ENCODE data around the gene TMED5. TPM values are rescaled to one million over a fixed set of nuclear protein-coding genes. Genes with fewer than 3 reads are reported as not detected.
"Not testable (repeated sequence)": the region's sequence is repeated elsewhere in the genome, so short reads cannot be mapped to it uniquely, and the experiment has no call there.

TMED5 gene
- total RNA-seq: 44.0 TPM

DNA sequence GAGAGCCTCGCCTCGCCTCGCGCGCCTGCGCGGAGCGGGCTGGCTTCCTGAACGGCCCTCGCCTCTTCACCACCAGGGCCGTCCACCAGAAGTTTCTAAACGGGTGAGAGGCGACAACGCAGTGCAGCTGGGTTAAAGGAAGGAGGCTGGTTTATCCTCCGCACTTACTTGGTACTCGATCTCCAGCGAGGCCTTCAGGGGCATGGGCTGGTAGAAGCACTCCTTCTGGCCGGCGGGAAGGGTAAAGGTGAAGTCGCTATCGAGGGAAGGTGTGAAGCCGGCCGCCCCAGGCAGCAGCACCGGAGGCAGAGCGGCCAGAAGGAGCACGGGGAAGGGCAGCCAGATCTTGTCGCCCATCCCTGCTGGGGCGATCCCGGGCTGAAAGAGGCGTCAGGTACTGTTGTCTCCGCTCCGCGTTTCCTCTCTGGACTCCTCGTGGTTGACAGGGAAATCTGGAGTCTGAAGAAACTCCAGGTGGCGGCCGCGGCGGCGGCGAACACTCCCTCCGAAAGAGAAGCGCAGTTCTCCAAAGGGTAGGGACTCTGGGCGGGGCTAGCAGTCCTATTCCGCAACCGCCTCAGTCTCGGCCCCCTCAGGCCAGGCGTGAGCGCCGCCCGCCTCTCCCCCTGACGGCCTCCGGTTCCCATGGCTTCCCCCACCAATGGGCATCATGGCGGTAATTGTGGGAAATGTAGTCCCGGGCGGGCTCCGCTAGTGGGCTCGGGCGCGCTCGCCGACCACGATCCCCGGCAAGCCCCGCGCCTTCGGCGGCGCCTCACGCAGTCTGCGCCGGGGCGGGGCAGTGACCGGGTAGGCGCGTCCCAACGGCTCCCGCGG is at the start of gene TMED5:
TSS of gene TMED5 (minus strand) at position 528 of the 837 bp plus-strand sequence. CDS start at position 357, 171 bp downstream.
- DNase-seq: peak; percentile 98

DNA sequence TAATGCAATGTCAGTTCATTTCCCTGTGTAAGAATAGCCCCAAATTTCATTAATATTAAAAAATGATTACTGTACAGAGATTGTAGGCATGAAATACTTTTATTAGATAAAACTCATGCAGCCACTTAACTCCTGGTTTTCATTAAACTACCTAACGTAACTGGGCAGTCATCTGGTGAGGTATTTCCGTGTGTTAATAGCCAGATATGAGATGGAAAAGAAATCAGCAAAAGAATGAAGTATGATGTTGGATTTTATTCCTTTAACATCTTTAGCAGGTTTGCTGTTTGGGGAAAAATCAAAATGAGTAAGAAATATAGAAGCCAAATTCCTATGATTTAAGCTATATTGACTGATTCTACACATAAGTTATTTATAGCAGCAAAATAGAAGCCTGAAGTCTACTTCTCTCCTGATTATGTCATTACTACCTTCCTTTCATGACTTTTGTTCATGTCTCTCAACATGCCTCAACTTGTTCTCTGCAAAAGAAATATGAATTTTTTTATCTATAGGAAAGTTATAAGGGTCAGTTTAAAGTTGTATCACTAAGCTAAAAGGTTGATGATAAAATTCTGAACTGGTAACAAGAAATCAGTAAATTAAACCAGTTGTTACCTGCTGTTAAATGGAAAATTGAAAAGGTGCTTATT is 42.9 kb upstream of the TMED5 start:
- no peak for DNase-seq

DNA sequence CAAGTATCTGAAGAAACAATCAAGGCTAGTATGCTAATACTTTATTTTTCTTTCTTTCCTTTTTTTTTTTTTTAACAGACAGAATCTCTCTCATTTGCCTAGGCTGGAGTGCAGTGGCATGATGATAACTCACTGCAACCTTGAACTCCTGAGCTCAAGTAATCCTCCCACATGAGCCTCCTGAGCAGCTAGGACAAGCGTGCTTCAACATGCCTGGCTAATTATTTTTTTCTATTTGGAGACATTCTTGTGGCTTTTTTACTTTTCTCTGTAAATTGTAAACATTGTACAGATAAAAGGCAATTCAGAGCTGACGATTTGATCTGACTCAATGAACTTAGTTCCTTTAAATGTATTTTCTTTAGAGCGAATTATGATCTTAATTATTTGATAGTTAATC is 41.7 kb upstream of the TMED5 start:
- DNase-seq: no peak

DNA sequence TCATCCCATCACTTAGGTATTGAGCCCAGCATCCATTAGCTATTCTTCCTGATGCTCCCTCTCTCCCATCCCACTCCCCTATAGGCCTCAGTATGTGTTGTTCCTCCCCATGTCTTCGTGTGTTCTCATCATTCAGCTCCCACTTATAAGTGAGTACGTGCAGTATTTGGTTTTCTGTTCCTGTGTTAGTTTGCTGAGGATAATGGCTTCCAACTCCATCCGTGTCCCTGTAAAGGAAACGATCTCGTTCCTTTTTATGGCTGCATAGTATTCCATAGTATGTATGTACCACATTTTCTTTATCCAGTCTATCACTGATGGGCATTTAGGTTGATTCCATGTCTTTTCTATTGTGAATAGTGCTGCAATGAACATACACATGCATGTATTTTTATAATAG is 40.5 kb upstream of the TMED5 start:
- DNase-seq: not testable (repeated sequence)

DNA sequence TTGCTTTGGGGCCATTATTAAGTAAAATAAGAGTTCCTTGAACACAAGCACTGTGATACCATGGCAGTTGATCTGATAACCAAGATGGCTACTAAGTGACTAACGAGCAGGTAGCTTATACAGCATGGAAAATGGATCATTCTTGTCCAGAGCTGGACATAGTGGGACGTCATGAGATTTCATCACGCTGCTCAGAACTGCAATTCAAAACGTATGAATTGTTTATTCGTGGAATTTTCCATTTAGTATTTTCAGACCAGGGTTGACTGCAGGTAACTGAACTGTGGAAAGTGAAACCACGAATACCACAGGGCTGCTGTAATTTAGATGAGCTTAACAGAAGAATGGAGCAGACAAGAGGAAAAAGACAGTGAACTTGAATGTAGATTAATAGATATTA is 39.2 kb upstream of the TMED5 start:
- no peak for DNase-seq

DNA sequence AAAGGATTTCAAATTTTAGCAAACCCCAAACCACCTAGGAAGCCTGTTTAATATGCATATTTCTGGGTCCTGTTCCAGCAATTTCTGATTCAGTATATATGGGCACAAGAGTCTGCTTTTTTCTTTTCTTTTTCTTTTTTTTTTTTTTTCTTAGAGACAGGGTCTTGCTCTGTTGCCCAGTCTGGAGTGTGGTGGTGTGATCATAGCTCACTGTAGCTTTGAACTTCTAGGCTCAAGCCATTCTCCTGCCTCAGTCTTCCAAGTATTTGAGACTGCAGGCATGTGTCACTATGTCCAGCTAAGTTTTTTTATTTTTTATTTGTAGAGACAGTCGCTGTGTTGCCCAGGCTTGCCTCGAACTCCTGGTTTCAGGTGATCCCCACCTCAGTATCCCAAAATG is 35.1 kb upstream of the TMED5 start:
- no peak for DNase-seq

DNA sequence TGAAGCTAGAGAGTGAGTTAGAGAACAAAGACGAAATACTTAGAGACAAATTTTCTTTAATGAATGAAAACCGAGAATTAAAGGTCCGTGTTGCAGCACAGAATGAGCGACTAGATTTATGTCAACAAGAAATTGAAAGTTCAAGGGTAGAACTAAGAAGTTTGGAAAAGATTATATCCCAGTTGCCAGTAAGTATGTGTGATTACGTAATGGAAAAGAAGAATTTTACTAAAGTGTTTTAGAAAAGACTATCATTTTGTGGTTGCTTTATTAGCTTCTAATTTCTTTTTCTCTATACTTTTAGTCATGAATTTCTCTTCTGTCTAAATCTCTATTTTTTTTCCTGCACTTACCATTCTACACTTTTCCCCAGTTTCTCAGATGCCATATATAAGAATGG is 27.0 kb upstream of the TMED5 start:
- no peak for DNase-seq

DNA sequence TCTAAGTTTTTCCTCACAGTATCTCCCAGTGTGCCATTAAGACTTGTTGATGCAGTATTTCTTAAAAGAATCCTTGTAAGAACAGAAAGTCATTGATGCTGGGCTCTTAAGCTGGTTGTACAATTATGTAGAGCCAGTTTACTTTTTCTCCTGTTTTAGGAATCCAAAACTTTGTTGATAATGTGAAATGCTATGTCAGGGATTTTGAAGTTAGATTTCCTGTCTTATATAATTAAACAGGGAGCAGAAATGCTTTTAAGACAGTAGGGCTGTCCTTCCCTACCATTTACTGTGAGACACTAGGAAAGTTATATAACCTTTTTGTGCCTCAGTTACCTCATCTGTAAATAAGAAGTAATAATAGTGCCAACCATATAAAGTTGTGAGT is 26.3 kb upstream of the TMED5 start:
- DNase-seq: no peak

DNA sequence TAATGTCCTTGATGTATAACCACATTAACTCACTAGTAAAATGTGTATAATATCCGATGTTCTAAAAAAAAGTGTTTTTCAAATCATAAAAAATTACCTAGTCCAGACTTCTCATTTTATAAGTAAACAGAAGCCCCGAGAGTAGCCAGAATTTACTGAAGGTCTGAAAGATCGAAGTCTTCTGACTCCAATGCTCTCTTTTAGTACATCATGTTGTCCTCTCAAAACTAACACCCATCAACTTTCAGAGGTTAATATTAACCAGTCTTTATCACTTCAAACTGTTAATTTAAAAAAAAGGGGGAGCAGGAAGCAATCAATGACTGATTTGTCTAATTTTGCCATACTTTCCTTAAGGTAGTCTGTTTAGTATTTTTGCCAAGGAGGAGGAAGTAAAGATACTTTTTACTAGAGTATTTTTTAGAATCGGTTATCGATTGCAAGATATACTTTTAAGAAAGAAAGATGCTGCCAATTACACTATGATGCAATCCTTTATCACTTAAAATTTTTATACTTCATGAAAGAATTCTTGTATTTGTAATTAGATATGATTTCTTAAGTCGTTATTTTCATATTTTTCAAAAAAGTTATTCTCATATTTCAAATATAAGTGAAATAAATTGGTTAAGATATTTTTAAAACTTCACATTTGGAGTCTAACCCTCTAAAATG is 25.8 kb upstream of the TMED5 start:
- DNase-seq: no peak

DNA sequence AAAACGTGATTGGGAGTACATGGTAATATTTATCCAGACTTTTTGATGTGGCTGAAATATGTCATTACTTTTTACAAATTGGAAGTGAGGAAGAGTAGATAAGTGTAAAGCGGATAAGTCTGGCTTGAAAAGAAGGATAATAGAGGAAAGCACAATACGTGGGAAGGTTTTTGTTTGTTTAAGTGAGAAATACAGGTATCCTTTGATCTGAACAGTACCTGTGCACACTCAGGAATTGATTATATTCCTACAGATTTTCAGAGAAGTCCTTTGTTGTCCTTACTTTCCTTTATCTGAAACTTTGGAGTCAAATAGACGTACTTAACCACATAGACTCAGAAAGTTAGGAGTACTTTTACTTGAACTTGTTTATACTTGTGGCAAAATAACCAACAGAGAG is 20.5 kb upstream of the TMED5 start:
- DNase-seq: no peak

DNA sequence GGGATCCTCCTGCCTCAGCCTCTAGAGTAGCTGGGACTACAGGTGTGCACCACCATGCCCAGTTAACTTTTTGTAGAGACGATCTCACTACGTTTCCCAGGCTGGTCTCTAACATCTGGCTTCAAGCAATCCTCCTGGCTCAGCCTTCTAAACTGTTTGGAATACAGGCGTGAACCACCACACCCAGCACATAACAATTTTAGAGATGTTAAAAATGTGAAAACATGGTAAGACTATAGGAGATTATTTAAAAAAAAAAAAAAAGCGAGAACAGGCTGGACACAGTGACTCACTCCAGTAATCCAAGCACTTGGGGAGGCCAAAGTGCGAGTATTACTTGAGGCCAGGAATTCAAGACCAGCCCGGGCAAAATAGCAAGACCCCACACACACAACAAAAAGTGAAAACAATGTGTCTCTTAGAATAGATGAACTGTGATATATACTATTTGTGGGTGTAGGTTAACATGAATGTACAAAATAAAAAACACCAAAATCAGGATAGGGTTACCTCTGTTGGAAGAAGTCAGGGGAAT is 19.9 kb upstream of the TMED5 start:
- no peak for DNase-seq

DNA sequence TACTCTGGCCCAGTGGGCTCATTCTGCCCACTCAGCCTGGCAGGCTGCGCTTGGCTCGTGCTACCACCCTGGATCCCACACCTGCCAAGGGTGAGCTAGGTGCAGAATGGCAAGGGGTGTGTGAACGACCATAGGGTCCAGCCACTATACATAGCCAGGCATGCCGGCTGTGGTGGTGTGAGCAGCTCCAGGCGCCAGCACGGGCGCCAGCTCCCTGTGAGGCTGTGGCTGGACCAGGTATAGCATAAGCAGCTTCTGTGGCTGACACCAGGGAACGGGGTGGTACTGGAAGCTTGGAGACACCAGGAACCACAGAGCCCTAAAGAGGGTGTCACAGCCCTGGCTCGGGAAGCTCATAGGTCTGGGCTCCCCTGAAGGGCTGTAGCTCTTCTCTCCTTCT is 18.9 kb upstream of the TMED5 start:
- no peak for DNase-seq

DNA sequence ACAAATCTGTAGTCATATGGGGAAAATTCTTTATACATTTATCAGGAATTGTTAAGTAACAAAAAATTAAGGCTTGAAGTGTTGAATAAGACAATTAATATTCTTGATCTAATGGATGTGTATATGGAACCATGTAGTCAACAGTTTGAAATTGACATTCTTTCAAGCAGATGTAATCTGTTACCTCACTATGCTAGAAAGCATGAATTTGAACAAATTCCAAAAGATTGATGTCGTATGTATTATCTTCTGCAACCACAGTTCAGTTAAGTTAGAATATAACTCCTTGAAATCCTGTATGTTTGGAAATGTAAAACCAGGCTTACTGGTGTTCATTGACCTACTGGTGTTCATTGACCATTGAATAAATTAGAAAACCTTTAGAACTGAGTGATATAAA is 16.4 kb upstream of the TMED5 start:
- no peak for DNase-seq

DNA sequence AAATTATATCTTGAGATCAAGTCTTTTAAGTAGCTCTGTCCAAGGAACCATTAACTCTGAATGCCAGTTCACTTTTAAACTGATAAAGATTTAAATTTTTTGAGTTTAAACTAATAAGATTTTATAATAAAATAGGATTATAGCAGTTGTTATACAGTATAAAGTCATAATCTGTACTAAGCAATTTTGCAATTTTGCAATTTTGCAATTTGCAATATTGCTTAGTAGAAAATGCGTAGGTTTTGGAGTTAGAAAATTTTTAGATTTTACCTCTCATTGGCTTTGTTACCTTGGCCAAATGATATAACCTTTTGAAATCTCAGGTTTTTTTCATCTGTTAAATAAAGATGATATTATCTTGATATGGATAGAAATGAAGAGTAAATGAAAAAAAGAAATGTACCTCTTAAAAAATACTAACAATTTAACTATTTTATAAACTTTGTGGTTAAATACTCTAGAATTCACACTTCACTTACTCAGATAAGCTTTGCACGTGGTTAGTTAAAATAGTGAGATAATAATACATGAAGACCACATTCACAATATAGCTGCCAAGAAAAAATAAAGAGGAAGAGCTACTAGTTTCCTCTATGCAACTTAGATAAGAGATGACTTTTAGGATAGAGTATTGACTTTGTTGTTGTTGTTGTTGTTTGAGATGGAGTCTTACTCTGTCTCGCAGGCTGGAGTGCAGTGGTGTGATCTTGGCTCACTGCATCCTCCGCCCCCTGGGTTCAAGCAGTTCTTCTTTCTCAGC is 14.2 kb upstream of the TMED5 start:
- DNase-seq: no peak

DNA sequence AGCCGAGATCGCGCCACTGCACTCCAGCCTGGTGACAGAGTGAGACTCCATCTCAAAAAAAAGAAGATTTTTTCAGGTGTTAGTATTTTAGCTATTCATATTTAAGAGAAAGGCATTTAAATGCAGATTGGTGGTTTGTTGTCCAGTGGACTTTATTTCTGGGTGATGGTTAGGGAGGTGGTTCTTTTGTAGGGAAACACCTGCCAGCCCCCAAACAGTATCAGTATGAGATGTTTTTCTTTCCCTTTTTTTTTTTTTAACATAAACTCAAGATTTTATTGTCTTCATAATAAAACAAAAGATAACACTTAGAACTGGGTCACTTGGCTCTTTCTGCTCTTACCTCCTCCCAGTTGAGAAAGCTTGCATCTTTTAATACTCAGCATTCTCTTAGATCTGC is 10.2 kb upstream of the TMED5 start:
- no peak for DNase-seq

DNA sequence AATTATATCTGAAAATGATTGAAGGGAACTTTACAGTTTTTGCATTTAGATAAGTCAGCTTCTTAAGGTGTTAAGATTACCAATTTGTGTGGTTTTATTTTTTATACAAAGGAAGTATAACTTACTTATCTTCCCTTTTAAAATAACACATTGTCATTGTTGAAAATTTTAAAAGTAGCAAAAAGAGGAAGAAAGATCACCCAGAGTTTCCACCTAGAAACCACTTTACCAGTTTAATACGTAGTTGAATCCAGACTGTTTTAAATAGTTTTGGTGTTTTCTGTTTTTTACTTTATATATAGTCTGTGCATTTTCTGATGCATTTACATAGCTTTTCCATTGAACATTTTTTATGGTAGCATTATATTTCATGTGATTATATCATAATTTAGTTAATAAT is 6.5 kb upstream of the TMED5 start:
- DNase-seq: no peak

DNA sequence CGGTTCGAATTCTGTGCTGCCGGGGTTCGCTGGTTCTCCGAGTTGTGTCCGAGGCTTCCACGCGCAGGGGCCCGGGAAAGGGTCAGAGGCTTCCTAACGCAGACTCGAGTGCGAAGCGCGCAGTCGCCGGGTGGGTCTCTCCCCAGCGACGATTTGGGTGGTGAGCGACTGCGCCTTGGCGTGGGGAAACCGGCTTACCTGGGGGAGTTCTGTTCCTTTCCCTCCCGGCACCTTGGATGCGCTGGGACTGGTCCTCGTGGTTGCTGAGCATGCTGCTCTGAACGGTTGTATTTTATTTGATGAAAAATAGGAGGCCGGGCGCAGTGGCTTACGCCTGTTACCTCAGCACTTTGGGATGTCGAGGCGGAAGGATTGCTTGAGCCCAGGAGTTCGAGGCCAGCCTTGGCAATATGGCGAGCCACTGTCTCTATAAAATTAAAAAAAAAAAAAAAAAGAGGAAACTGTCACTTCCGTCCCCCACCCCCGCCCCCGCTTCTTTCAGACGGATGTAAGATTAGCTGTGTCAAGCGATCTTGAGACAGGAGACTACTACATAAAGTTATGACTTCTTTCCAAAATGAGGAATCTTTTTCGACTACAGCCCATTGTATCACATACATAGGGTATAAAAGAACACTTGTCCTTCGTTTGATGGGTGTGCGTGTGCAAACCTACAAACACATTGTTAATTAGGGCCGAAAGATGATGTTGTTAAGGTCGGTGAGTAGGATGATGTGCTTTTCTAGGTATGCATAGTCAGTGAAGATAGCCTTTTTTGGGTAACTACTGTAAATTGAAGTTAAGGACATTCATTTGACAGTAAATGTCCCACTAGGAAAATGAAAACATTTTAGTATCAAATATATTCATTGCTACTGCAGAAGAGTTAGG is 755 bp upstream of the TMED5 start, which contains the start of gene CCDC18:
TSS of gene CCDC18 (plus strand) at position 2 of the 891 bp plus-strand sequence. CDS start 2,638 bp downstream, outside the sequence.
- no peak for DNase-seq

DNA sequence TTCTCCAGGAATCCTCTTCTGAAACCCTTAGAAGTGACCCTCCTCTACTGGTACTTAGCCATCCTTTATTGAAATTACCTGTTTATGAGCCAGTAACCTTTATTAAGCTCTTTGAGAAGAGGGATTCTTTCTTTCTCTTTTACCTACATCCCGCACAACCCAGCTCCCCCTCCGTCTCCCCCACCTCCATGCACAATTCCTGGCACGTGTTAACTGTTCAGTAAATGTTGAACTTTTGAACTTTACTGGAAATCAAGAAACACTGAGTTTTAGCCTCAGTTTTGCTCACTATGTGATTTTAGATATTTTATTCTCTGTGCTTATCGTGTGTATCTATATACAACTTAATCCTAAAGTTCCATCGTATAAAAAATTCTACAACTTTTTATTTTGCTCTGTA is 1.8 kb downstream of the TMED5 start:
- no peak for DNase-seq

DNA sequence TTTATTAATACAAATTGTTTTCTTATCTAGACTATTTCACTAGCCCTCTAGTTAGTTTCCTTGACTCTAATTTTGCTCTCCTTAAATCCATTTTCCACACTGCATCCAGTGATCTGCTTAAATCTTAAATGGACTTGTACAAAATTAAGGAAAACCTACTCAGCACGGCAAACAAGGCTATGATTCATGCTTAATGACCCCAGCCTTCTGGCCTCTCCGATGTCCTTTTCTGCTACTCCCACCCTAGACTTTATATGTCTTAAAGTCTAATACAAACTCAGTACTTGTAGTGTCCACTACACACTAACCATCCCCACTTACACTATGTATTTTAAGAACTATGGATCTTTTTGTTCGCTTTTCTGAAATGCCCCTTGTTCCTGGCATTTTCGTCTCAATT is 2.2 kb downstream of the TMED5 start:
- DNase-seq: no peak

DNA sequence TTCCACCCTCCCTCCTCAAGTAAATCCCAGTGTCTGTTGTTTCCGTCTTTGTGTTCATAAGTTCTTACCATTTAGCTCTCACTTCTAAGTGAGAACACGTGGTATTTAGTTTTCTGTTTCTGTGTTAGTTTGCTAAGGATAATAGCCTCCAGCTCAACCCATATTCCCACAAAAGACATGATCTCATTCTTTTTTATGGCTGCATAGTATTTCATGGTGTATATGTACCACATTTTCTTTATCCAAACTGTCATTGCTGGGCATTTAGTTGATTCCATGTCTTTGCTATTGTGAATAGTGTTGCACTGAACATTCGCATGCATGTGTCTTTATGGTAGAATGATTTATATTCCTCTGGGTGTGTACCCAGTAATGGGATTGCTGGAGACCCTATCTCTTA is 5.6 kb downstream of the TMED5 start:
- not testable (repeated sequence) for DNase-seq

DNA sequence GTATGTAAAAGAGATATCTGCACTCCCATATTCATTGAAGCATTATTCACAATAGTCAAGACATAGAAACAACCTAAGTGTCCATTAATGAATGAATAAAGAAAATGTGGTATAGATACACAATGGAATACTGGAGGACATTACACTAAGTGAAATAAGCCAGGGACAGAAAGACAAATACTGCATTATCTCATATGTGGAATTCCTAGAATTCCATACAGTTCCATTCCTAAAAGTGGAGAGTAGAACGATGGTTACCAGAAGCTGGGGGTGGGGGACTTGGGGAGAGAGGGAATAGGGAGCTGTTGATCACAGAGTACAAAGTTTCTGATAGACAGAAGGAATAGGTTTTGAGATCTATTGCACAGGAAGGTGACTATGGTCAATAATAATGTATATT is 7.4 kb downstream of the TMED5 start:
- no peak for DNase-seq

Measured in occipital lobe (tissue), 2 donors.